ENCODE data around the gene PROM2. TPM values are rescaled to one million over a fixed set of nuclear protein-coding genes. Genes with fewer than 3 reads are reported as not detected.
A peak's percentile ranks its signal among the peaks of the same experiment; 100 is the strongest.

PROM2 gene
- total and polyA plus RNA-seq, 7 experiments from 2014 or later, result 0.24 to 1.2 (median 0.57) TPM; not detected in 2

DNA sequence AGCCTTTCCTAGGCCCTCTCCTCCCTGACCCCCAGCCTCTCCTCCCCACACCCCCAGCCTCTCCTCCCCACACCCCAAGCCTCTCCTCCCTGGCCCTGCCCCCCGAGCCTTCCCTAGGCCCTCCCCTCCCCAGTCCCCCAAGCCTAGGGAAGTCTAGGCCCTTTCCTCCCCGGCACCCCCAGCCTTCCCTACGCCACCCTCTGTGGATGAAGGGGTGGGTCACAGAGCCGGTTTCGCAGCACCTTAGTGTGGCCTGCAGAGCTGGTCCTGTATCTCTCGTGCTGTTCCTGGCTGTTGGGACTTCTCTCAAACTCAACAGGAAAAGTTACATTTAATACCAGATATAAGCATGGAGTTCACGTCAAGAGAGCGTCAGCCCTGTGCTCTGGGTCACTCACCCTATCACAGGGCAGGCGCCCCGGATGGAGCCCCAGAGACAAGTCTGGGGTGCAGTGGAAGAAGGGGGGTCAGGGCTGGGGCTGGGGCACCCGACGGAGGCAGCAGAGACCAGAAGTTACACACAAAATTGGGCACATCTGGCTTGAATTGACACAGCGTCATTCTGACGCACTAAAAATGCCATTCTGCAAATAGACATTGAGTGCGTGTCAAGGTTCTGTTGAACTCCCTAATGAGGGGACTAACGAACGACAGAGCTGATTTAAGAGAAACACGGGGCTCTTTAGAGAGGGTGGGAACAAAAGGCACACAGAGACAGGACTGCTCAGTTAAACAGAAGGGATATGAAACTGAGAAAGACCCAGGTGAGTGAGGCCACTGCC is 46.9 kb downstream of the PROM2 start:
- POLR2A ChIA-PET, result no interaction called here
- CTCF ChIA-PET, result no interaction called here
- Mint-ChIP-seq H3K36me3 (no peaks in the 10 kb centered on the region), H3K27ac (no peak overlapping the region), H3K4me1 (peaks cover 0 to 5% (median 0%) of the 10 kb centered on the region in 7 donors), H3K27me3 (peaks cover 0 to 7% (median 0%) of the 10 kb centered on the region in 5 donors), H3K4me3 (no peak overlapping the region), H3K9me3 (peaks cover 0 to 7% (median 0%) of the 10 kb centered on the region in 11 donors)
- Histone ChIP-seq H3K4me3 (ENCODE audit: low read length) (no peak overlapping the region), H3K27ac (ENCODE audit: low read depth, low read length) (no peak overlapping the region), H3K27me3 (ENCODE audit: control insufficient read depth in 2 of 2, insufficient read depth in 2 of 2, low read length in 2 of 2) (no peaks in the 10 kb centered on the region), H3K36me3 (ENCODE audit: control insufficient read depth in 2 of 3, insufficient read depth in 3 of 3, low read length in 3 of 3) (no peaks in the 10 kb centered on the region), H3K9me3 (ENCODE audit: control insufficient read depth in 2 of 3, low read length in 3 of 3) (no peaks in the 10 kb centered on the region), H3K4me1 (ENCODE audit: control insufficient read depth in 2 of 2, insufficient read depth in 2 of 2, low read length in 2 of 2) (no peaks in the 10 kb centered on the region)
- intact Hi-C loops (cut with micrococcal nuclease), result no loop called here
- no peak for DNase-seq
- ATAC-seq, result no peak

DNA sequence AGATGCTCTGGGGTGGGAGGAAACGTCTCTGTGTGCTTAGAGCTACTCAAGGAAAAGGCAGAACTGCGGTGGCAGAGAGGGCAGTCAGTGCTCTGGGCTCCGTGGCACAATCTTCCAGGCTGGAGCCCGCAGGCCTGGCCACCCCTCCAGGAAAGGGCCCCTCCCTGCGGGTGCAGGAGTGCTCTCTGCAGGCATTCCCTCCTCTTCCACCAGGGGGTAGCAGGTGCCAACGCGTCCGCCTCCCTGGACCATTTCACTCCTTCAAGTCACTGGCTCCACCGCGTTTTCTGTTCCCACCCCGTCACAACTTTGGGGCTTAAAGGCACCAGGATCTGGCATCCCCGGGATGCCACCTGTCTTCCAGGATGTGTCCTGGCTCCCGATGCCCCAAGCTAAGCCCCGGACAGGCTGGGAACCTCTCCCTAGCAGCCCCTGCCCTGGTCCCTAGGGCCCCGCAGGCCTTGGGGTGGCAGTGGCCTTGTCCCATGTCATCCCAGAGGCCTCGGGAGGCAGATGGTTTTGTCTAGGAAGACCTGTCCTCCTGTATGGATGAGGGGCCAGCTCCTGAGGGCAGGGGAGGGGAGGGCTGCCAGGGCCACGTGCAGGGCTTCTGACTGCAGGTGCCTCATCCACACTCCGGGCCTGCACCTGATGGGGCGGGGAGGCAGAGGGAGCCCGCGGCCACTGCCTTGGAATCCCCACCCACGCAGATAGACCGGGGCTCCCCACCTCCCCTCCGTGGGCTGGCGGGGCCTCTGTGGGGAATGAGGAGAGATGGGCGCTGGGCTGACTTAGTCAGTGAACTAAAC is 49.3 kb downstream of the PROM2 start:
- Mint-ChIP-seq H3K36me3 (no peaks in the 10 kb centered on the region), H3K4me1 (peaks cover 0 to 5% (median 0%) of the 10 kb centered on the region in 7 donors), H3K27me3 (peaks cover 0 to 5% (median 0%) of the 10 kb centered on the region in 5 donors), H3K9me3 (peaks cover 0 to 7% (median 0%) of the 10 kb centered on the region in 11 donors), H3K27ac (no peak overlapping the region), H3K4me3 (no peak overlapping the region)
- DNase-seq (no peak), ATAC-seq (no peak)
- H3K9me3 ChIP-seq (ENCODE audit: control insufficient read depth in 2 of 3, low read length in 3 of 3), result no peaks in the 10 kb centered on the region
- ChIA-PET CTCF (no interaction called here), POLR2A (no interaction called here)
- intact Hi-C loops (cut with micrococcal nuclease), result no loop called here
- H3K27me3 ChIP-seq (ENCODE audit: control insufficient read depth in 2 of 2, insufficient read depth in 2 of 2, low read length in 2 of 2), result no peaks in the 10 kb centered on the region
- H3K36me3 ChIP-seq (ENCODE audit: control insufficient read depth in 2 of 3, insufficient read depth in 3 of 3, low read length in 3 of 3), result no peaks in the 10 kb centered on the region
- H3K4me3 ChIP-seq (ENCODE audit: low read length), result no peak overlapping the region
- no peaks in the 10 kb centered on the region for H3K4me1 ChIP-seq (ENCODE audit: control insufficient read depth in 2 of 2, insufficient read depth in 2 of 2, low read length in 2 of 2)
- no peak overlapping the region for H3K27ac ChIP-seq (ENCODE audit: low read depth, low read length)

DNA sequence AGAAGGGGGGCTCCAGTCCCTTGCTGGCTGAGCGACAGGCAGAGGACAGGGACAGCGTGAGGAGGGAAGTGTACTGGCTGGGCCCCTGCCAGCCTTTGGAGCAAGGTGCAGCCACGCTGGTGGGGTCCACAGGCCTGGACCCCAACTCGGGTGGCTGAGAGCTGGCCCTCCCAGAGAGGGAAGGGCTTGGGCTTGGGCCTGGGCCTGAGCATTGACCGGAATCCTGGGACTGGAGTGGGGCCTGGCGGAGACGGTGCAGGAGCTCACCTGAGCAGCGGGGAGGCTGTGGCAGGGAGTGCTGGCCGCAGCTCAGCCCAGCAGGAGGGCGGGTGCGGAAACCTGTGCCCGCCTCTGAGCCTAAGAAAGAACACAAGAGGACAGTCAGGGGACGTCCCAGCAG is 50.8 kb downstream of the PROM2 start:
- no peaks in the 10 kb centered on the region for H3K9me3 ChIP-seq (ENCODE audit: control insufficient read depth in 2 of 3, low read length in 3 of 3)
- no peak for ATAC-seq
- ChIA-PET POLR2A (no interaction called here), CTCF (no interaction called here)
- DNase-seq, result no peak
- peaks cover 0 to 7% (median 0%) of the 10 kb centered on the region in 11 donors for H3K9me3 Mint-ChIP-seq
- H3K4me3 Mint-ChIP-seq, result no peak overlapping the region
- no peaks in the 10 kb centered on the region for H3K4me1 Mint-ChIP-seq
- no peaks in the 10 kb centered on the region for H3K36me3 Mint-ChIP-seq
- H3K36me3 ChIP-seq (ENCODE audit: control insufficient read depth in 2 of 3, insufficient read depth in 3 of 3, low read length in 3 of 3), result no peaks in the 10 kb centered on the region
- no peak overlapping the region for H3K27ac Mint-ChIP-seq
- intact Hi-C loops (cut with micrococcal nuclease), result no loop called here
- no peaks in the 10 kb centered on the region for H3K4me1 ChIP-seq (ENCODE audit: control insufficient read depth in 2 of 2, insufficient read depth in 2 of 2, low read length in 2 of 2)
- H3K27me3 ChIP-seq (ENCODE audit: control insufficient read depth in 2 of 2, insufficient read depth in 2 of 2, low read length in 2 of 2), result no peaks in the 10 kb centered on the region
- no peak overlapping the region for H3K4me3 ChIP-seq (ENCODE audit: low read length)
- no peaks in the 10 kb centered on the region for H3K27me3 Mint-ChIP-seq
- H3K27ac ChIP-seq (ENCODE audit: low read depth, low read length), result no peak overlapping the region

DNA sequence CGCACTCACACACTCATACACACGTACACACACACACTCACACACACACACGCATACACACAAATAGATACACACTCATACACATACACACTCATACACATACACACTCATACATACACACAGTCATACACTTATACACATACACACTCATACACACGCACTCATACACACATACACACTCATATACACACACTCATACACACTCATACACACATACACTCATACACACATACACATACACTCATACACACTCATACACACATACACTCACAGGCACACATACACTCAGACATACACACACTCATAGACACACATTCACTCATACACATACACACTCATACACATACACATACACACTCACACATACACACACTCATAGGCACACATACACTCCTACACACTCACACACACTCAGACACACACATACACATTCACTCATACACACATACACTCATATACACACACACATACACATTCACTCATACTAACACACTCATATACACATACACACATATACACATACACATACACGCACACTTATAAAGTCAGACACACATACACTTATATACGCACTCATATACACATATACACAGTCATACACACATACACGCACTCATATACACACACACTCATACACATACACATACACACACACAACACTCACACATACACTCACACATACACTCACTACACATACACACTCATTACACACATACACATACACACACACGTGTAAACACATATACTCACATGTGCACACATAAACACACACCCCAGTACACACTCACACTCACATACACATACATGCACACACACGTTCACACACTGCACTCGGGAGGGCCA is 51.6 kb downstream of the PROM2 start:
- Mint-ChIP-seq H3K27me3 (no peaks in the 10 kb centered on the region), H3K27ac (no peak overlapping the region), H3K4me3 (no peak overlapping the region), H3K9me3 (peaks cover 0 to 7% (median 0%) of the 10 kb centered on the region in 11 donors), H3K36me3 (no peaks in the 10 kb centered on the region), H3K4me1 (no peaks in the 10 kb centered on the region)
- POLR2A ChIA-PET, result no interaction called here
- H3K4me3 ChIP-seq (ENCODE audit: low read length), result no peak overlapping the region
- no peaks in the 10 kb centered on the region for H3K4me1 ChIP-seq (ENCODE audit: control insufficient read depth in 2 of 2, insufficient read depth in 2 of 2, low read length in 2 of 2)
- peak; percentile 11 for ATAC-seq
- no peaks in the 10 kb centered on the region for H3K9me3 ChIP-seq (ENCODE audit: control insufficient read depth in 2 of 3, low read length in 3 of 3)
- intact Hi-C loops (cut with micrococcal nuclease), result no loop called here
- no peaks in the 10 kb centered on the region for H3K27me3 ChIP-seq (ENCODE audit: control insufficient read depth in 2 of 2, insufficient read depth in 2 of 2, low read length in 2 of 2)
- CTCF ChIA-PET, result no interaction called here
- no peaks in the 10 kb centered on the region for H3K36me3 ChIP-seq (ENCODE audit: control insufficient read depth in 2 of 3, insufficient read depth in 3 of 3, low read length in 3 of 3)
- no peak overlapping the region for H3K27ac ChIP-seq (ENCODE audit: low read depth, low read length)
- DNase-seq, result no peak

DNA sequence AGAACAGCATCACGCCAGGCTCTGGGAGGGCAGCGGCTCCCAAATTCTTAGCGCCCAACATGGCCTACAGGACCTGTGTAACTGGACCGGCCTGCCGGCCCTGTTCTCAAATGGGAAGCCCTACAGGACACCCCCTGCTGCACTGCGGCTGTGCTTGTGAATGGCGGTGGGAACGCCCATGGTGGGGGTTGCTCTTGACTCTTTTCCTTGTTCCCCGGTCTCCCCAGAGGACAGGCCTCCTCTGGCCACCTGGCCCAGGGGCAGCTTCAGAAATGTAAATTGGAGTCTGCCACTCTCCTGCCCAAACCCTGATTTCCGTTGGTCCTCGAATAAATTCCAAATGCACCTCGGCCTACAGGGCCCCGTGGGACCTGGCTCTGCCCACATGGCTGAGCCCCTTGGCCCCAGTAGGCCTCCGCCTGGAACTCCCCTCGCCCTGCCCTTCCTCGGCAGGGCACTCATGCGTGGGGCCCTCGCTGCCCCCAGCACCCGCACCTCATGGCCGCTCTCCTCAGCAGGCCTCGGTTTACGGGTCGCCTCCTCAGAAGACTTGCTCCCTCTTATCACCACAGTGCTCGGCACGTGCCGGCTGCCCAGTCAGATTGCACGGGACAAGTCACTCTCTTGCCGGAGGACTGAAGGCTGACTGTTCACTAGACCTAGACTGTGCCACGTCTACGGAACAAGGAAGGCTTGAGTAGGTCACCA is 52.3 kb downstream of the PROM2 start:
- Mint-ChIP-seq H3K27me3 (no peaks in the 10 kb centered on the region), H3K36me3 (no peaks in the 10 kb centered on the region), H3K4me1 (no peaks in the 10 kb centered on the region), H3K4me3 (no peak overlapping the region), H3K9me3 (peaks cover 0 to 7% (median 0%) of the 10 kb centered on the region in 11 donors), H3K27ac (no peak overlapping the region)
- Histone ChIP-seq H3K36me3 (ENCODE audit: control insufficient read depth in 2 of 3, insufficient read depth in 3 of 3, low read length in 3 of 3) (no peaks in the 10 kb centered on the region), H3K9me3 (ENCODE audit: control insufficient read depth in 2 of 3, low read length in 3 of 3) (no peaks in the 10 kb centered on the region), H3K4me3 (ENCODE audit: low read length) (no peak overlapping the region), H3K27ac (ENCODE audit: low read depth, low read length) (no peak overlapping the region), H3K4me1 (ENCODE audit: control insufficient read depth in 2 of 2, insufficient read depth in 2 of 2, low read length in 2 of 2) (no peaks in the 10 kb centered on the region), H3K27me3 (ENCODE audit: control insufficient read depth in 2 of 2, insufficient read depth in 2 of 2, low read length in 2 of 2) (no peaks in the 10 kb centered on the region)
- ChIA-PET CTCF (no interaction called here), POLR2A (no interaction called here)
- DNase-seq, result no peak
- intact Hi-C loops (cut with micrococcal nuclease), result no loop called here
- no peak for ATAC-seq

DNA sequence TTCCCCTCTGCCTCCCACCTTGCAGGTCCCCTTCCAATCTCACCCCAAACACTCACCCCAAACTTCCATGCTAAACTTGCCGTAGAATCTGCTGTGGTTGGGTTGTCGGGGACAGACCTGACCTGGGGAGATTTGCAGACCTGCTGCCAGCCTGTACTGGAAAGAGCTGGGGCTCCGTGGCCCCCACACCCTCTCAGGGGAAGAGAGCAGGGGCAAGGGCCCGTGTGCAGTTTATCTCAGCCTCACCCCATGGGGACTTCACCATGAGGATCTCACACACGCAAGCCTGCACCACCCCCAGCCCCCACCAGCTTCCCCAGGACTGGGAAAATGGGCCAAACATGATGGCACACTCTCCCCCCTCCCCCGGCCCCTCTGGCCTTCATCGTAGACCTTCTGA is 53.6 kb downstream of the PROM2 start:
- no peak overlapping the region for H3K4me3 Mint-ChIP-seq
- Histone ChIP-seq H3K27me3 (ENCODE audit: control insufficient read depth in 2 of 2, insufficient read depth in 2 of 2, low read length in 2 of 2) (no peaks in the 10 kb centered on the region), H3K4me1 (ENCODE audit: control insufficient read depth in 2 of 2, insufficient read depth in 2 of 2, low read length in 2 of 2) (no peaks in the 10 kb centered on the region), H3K4me3 (ENCODE audit: low read length) (no peak overlapping the region), H3K9me3 (ENCODE audit: control insufficient read depth in 2 of 3, low read length in 3 of 3) (no peaks in the 10 kb centered on the region), H3K36me3 (ENCODE audit: control insufficient read depth in 2 of 3, insufficient read depth in 3 of 3, low read length in 3 of 3) (no peaks in the 10 kb centered on the region), H3K27ac (ENCODE audit: low read depth, low read length) (no peak overlapping the region)
- CTCF ChIA-PET, result no interaction called here
- intact Hi-C loops (cut with micrococcal nuclease), result no loop called here
- H3K9me3 Mint-ChIP-seq, result peaks cover 0 to 7% (median 0%) of the 10 kb centered on the region in 11 donors
- H3K27ac Mint-ChIP-seq, result no peak overlapping the region
- no peaks in the 10 kb centered on the region for H3K27me3 Mint-ChIP-seq
- H3K4me1 Mint-ChIP-seq, result no peaks in the 10 kb centered on the region
- DNase-seq (no peak), ATAC-seq (no peak)
- H3K36me3 Mint-ChIP-seq, result no peaks in the 10 kb centered on the region
- POLR2A ChIA-PET, result no interaction called here

Measured in naive thymus-derived CD4-positive, alpha-beta T cell (primary cell).